SKM-1 (cell line): ENCODE data around the gene NAA60.

Experiments
- DNase-seq: peaks from one replicate; lab custom pipeline; 2025; ENCODE audit not compliant: unreplicated experiment; lab: John Stamatoyannopoulos, UW

The NAA60 gene

GRCh38 chr16:3503523-3503922 lies 60.0 kb downstream of the NAA60 start:
- no peak for DNase-seq

GRCh38 chr16:3508736-3509135 lies 65.3 kb downstream of the NAA60 start:
- no peak for DNase-seq

DNA sequence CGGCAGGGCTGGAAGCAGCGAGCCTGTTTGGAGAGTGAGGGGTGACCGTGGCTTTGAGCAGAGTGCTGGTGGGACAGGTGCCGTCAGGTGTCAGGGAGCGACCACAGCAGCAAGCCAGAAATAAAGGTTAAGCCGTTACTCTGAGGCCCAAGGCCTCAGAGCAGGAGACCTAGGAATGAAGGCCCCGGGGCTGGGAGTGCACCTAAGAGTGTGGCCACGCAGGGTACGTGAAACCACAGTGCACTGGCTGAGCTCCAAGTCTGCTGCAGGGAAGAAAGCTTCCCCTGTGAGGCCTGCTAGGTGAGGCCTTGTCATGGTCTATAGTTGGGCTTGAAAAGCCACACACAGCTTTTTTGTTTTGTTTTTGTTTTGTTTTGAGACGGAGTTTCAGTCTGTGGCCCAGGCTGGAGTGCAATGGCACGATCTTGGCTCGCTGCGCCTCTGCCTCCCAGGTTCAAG lies 66.0 kb downstream of the NAA60 start:
- no peak for DNase-seq

GRCh38 chr16:3510416-3510815 lies 66.9 kb downstream of the NAA60 start:
- DNase-seq = no peak

DNA sequence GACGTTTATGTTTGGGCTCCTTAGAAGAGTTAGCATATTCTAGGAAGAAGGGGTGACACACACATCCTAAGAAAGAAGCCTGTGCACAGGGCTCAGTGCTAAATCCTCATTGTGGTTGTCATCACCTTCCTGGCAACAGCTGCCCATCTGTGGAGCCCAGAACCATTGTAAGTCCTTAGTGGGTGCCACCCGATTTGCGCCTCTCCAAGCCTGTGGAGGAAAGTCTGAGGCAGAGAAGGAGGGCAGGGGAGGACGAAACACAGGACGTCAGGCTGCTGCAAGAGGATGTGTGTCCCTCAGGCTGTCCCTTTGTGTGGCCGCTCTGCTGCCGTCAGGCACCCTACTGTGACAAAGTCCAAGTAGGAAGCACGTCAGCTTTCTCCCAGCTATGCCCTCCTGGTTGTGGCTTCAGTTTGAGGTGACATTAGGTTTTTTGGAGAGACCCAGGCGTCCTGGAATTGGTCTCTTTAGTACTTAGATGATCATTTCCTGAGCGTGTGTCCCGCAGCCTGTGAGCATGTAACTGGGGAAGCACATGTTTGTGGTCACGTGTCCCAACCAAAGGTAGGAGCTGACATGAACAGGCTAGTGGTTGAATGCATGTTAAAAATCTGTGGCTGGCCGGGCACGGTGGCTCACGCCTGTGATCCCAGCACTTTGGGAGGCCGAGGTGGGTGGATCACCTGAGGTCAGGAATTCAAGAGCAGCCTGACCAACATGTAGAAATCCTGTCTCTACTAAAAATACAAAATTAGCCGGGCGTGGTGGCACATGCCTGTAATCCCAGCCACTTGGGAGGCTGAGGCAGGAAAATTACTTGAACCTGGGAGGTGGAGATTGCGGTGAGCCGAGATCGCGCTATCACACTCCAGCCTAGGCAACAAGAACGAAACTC lies 68.1 kb downstream of the NAA60 start:
- DNase-seq = no peak

DNA sequence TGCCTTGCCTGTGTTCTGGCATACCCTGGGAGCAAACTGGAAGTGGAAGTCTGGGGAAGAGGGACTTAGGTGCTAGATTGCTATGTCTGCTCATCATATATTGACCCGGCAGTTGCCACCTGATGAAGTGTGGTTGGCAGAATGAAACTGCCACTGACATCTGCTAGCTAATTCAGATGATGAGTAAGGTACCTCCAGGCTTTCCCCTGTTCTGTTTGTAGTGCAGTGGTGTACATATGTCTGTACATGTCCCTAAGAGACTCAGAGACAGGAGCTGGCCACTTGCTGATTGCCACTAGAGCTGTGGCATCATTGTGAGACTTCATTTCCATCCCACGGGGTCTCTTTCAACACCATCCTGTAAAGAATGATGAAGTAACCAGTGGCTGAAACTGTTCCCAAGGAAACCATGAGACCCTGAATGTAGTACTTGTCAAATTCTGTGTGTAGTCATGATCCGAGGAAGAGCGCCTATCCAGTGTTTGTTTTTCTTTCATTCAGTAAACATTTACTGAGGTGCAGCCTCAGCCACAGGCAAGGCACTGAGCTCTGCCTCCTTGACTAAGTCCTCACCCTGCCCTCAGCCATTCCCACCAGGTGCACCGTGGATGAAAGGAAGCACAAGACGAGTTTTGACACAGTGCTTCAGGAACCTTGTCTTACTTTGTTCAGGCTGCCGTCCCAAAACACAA lies 70.6 kb downstream of the NAA60 start:
- no peak for DNase-seq

GRCh38 chr16:3514621-3515020 lies 71.1 kb downstream of the NAA60 start:
- DNase-seq = no peak

DNA sequence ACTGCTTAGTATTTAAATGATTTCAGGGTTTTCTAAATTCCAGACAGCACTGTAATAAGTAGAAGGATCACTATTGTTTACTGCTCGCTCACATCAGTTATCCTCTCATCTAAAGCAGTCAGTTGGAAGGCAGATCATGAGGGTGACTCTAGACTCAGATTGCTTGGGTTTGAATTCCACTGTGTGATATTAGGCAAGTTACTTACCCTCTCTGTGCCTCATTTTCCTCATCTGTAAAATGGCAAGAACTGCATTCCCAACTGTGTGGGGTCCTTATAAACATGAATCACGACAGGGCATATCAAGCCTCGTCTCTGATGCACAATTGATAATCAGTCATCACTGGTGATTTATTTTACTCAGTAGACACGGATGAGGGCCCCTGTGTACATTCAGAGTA lies 72.4 kb downstream of the NAA60 start:
- no peak for DNase-seq

GRCh38 chr16:3518292-3518985 lies 75.0 kb downstream of the NAA60 start:
- DNase-seq = no peak

GRCh38 chr16:3518986-3519348 lies 75.5 kb downstream of the NAA60 start:
- DNase-seq = no peak

DNA sequence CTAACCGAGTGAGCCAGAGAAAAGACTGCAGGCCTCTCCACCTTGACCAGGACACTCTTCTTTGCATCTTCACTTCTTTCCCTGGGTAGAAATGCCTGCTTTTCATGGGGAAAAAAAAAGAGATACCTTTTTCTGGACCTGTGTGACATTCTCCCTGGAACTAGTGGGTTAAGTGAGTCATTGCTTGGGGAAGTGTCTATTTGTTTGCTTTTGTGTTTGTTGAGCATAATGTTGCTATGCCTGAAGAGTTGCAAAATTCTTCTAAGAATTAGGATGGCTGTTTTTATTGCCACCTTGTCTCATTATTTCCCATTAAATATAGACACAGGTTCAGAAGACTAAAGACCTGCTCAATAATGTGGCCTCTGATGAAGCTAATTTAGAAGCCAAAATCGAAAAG lies 76.1 kb downstream of the NAA60 start:
- no peak for DNase-seq

DNA sequence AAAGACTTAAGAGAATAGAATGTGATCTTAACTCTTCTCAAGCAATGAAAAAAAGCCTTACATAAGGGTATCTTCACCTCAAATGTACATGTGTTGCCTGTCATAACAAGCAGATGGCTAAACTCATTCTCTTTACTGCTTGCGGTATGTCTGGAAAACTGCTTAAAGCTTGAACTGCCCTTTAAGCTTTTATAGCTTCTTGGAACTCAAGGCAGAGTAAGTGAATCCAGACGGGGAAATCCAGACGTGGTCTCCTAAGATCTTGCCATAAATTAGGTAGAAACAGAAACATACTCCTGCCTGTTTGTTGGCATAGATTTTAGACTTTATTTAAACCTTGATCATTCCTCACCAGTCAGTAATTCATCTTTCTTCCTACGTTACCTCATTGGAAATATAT lies 76.9 kb downstream of the NAA60 start:
- no peak for DNase-seq

DNA sequence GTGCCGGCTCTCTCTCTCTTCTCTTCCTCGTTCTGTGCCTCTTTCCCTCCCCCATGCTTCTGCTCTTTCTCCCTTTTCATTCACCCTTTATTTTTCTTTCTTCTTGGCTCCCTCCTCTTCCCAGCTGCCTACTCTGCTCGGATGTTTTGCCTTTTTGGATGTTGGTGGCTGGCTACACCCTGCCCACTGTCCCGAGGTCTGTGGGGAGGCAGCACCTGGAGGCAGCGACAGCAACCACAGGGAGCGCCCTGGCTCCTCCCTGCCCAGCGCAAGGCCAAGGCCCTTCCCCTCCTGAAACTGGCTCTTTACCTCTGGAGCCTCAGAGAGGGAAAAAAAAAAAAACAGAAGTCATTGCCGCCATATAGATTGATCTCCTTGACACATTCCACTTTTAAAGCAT lies 77.4 kb downstream of the NAA60 start:
- DNase-seq = no peak

DNA sequence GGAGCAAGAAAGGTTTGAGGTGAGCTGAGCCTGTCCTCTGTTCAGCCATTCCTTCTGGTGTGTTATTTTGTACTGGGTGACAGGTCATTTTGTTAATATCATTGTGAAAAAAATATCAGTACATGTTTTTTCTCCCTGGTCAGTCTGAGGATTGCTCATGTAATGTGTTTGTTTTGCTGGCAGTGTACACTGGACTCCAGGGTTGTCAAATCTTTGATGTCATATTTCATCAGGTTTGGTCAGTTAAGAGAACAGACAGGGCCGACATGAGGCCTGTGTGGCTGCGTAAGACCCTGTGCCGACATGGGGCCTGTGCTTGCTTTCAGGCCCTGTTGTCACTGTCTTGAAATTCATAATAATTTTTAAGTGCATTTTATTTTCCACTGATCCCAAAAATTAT lies 79.8 kb downstream of the NAA60 start:
- no peak for DNase-seq

GRCh38 chr16:3525951-3526350 lies 82.5 kb downstream of the NAA60 start:
- no peak for DNase-seq

- DNase-seq = peak; percentile 41
Observed at GRCh38 chr16:3527216-3527829, 83.8 kb downstream of the NAA60 start.

DNA sequence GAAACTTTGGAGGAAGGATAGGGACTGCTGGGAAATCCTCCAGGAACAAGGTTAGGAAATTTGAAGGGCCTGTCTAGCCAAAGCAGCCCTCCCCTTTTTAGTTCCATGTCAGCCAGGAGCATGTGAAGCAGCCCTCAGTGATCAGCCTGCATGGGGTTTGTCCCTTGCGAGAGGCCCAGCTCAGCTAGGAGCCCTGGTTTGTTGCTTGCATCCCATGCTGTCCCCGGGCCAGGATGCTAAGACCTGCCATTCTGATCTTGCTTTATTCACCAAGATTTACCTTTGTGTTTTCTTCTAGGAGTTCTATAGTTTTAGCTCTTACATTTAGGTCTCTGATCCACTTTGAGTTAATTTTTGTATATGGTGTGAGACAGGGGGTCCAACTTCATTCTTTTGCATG lies 84.9 kb downstream of the NAA60 start:
- no peak for DNase-seq

DNA sequence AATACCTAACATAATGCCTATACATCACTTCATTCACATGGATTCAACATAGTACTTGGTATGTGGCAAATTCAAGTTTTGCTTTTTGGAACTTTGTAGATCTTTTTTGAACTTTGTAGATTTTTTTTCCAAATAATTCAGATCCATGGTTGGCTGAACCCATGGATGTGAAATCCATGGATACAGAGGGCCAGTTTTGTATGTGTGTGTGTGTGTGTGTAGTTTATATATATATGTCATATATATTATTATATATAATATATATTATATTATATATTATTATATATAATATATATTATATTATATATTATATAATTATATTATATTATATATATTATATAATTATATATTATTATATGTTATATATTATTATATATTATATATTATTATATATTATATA lies 85.7 kb downstream of the NAA60 start:
- no peak for DNase-seq

GRCh38 chr16:3530371-3530914 lies 87.0 kb downstream of the NAA60 start:
- no peak for DNase-seq

- no peak for DNase-seq
Observed at GRCh38 chr16:3532741-3533140, 89.3 kb downstream of the NAA60 start.

- DNase-seq = no peak
Observed at GRCh38 chr16:3534126-3534525, 90.6 kb downstream of the NAA60 start.
